Right forelimb (tissue), 1 donor: ENCODE data around the gene STOX2.
"Not testable (repeated sequence)": the region's sequence is repeated elsewhere in the genome, so short reads cannot be mapped to it uniquely, and the experiment has no call there.

Experiments used
- DNase-seq: peaks from one replicate; pipeline ENCODE4 v3.0.0-alpha.2; 2018

The STOX2 gene

DNA sequence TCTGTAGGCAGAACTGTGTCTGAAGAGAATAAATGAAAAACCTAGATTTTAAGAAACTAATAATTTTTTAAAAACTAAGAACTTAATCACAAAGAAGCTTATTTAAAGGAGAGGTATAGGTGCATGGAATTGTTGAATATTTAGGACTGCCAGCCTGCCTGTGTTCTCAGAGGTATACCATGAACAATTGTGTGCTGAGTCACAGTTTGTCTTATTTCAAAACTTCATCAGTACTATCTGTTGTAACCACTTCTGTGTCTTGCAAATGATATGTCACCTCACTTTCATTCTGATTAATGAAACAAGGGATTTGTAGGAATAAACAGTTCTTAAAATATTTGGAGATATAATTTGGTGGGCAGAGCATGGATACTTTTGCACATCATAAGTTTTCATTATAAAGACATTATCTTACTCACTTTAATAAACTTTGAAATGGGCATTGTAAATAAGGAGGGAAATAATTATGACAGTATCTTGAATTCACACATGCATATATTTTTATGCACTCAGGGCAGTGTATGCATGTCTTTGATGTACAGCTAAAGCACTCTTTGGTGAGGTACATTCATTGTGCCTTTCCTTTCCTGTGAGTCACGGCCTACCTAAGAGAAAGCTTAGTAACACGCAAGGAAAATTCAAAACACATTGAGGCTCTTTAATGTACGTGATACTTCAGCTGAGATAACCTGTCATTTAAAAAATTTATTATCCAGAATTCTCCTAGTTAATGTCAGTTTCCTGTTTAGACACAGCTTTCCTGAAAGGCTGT is 31.7 kb downstream of the STOX2 start:
- no peak for DNase-seq

GRCh38 chr4:183940864-183941263 is 35.8 kb downstream of the STOX2 start:
- DNase-seq: no peak

- no peak for DNase-seq
Measured at GRCh38 chr4:183941964-183942363, 36.9 kb downstream of the STOX2 start.

DNA sequence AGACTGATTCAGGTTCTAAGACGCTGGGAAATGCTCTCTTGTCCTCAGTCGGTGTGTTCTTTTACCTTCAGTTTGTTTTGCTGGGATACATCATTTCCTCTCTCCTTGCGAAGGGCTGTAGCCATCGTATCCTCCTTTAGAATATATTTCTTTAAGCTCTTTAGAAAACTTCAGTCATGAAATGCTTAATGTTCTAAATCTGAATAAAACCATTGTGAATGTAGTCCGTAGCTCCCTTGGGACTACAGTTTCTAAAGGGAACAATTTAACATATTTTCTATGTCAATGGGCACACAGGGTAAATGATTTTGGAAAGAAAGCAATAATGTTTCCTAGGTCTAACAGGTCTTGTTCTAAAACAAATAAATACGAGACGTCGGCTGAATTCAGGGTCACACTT is 40.6 kb downstream of the STOX2 start:
- no peak for DNase-seq

- no peak for DNase-seq
Measured at GRCh38 chr4:183950536-183950935, 45.4 kb downstream of the STOX2 start.

- DNase-seq: not testable (repeated sequence)
Measured at GRCh38 chr4:183952652-183953051, 47.5 kb downstream of the STOX2 start.

DNA sequence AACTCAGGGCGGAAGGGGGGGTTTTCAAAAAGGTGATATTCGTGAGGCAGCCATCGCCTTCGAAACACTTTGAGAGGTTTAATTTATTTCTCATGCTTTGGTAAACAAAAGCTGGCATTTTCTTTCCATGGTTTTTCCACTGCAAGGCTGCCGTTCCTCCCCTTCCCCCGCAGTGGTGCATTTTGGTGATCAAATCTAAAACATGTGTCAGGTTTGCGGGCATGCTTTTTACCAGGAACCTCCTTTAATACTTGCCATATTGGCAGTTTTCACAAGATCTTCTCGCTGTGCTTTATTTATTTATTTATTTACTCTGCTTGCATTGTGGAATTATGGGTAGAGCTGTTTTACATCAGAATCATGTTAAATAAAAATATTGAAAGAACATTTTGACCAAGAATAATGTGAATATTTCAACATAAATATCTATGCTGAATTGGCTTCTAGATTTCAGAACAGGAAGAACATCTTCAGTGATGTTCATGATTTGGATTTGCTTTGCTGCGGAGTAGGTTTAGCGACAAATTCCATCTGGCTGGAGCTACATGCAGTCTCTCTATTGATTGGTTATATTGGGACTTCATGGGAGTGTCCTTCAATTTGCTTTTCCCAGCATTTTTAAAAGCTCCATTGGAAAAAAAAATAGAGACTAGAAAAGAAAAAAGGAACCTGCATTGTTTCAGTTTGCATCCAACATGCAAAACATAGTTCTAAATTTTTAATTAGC is 54.4 kb downstream of the STOX2 start:
- no peak for DNase-seq

DNA sequence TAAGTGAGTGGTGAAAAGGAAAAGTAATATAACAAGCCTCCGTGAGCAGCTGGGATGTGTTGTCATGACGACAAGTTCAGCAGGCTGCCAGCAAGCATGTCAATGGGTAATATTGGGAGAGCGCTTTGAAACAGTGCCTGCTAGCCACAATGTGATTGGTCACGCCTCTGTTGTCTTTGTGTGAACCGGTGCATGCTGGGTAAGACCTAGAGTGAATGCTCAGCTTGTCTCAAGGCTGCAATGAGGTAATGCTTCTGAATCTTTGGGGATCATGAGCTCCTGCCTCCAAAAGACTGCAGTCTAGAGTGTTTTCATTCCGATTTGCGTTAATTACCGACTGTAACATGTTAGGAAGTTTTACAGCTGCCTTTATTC is 54.9 kb downstream of the STOX2 start:
- DNase-seq: peak; percentile 67

- no peak for DNase-seq
Measured at GRCh38 chr4:183960962-183961541, 55.9 kb downstream of the STOX2 start.

DNA sequence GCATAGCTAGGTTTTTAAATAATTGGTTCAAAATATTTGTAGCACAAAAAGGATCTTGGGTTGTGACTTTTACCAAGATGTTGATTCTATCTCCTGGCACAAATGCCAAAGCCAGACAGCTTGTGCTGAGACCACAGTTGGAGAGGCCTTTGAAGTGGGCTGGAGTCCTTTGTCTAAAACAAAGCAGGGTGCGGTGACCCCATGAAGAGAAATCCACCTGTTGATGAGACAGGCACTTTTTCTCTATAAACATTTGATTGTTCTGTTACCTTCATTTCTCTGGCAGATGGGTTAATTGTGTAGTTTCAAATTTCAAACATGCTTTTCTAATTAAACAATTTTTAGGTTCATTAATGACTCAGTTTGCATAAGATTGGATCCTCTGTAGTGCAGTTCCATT is 56.7 kb downstream of the STOX2 start:
- no peak for DNase-seq

GRCh38 chr4:183962419-183962818 is 57.3 kb downstream of the STOX2 start:
- DNase-seq: no peak

DNA sequence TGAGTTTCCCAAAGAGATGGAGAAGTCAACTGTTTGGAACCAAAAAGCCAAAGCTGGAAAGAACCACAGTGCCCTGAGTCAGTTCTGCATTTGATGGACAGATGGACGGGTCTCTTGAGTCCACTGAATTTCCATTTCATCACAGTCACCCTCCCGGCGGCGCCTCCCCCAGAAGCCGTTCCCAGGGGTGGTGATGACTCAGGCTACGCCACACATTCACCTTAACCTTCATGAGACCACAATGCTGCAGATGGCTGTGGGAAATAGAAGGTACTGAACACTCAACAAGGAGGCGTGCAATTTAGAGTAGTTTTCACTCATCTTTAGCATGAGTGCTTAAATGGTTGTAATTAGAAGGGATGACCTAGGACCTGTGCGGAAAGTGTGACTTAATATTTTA is 61.3 kb downstream of the STOX2 start:
- DNase-seq: no peak

DNA sequence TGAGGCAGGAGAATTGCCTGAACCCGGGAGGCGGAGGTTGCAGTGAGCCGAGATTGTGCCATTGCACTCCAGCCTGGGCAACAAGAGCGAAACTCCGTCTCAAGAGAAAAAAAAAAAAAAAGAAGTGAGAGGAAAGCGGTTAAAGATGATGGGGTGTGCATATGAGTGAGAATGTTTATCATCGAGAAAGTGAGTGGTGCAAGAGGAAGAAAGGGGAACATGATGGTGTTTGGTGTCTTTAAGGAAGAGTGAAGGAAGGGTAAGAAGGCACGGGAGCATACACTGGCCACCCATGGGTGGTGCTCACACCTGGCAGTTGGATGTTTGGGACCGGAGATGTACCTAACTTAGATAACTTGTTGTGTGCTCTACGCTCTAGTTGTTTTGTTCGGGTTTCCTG is 62.2 kb downstream of the STOX2 start:
- DNase-seq: no peak

- no peak for DNase-seq
Measured at GRCh38 chr4:183968502-183968901, 63.4 kb downstream of the STOX2 start.

- DNase-seq: no peak
Measured at GRCh38 chr4:183968931-183969330, 63.8 kb downstream of the STOX2 start.

GRCh38 chr4:183969596-183969995 is 64.5 kb downstream of the STOX2 start:
- DNase-seq: no peak

DNA sequence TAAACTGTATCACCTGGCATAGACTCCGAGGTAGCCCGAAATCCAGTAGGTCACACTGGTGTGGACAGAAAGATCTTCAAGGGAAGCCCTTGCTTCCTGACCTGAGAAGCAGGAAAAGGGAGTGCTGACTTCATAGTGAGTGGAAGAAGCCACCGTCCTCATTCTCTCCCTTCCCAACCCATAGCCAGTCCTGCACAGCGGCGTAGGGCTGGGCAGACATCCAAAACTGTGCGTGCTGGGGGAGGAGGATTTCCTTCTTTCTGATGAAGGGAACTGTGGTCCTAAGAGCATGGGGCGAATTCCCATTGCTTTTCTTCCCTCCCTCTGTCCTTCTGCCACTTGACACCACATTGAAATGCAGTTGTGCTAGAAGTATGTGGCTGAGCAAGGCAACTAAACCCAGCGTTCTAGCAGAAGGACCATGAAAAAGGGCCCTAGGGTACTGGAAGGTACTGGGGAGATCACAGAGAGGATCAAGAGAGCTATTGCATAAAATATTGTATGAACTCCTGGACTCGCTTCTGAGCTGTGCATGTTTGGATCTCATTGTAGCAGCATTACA is 66.9 kb downstream of the STOX2 start:
- DNase-seq: no peak

DNA sequence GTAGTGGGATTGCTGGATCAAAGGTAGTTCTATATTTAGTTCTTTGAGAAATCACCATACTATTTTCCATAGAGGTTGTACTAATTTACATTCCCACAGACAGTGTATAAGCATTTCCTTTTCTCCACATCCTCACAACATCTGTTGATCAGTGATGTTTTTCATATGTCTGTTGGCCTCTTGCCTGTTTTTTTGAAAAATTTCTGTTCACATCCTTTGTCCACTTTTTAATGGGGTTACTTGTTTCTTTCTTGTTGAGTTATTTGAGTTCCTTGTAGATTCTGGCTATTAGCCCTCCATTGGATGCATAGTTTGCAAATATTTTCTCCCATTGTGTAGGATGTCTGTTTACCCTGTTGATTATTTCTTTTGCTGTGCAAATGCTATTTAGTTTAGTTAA is 72.6 kb downstream of the STOX2 start:
- DNase-seq: no peak

- no peak for DNase-seq
Measured at GRCh38 chr4:183984566-183984965, 79.5 kb downstream of the STOX2 start.

DNA sequence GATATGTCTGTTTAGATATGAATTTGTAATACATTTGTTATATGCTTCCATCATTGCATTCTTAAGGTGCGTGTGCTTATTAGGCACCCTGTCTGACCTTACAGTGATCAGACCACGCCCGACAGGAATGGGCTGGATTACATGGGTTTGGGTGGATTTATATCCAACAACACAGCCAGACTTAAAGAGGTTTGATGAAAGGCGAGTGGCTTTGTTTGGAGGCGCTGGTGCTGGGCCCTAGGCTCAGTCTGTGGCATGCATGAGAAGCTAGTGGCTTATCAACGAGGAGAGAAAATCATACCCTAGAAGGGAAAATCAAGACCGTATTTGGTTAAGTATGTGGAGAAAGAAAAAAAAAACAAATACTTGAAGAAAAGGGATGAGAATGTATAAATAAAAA is 80.7 kb downstream of the STOX2 start:
- no peak for DNase-seq

DNA sequence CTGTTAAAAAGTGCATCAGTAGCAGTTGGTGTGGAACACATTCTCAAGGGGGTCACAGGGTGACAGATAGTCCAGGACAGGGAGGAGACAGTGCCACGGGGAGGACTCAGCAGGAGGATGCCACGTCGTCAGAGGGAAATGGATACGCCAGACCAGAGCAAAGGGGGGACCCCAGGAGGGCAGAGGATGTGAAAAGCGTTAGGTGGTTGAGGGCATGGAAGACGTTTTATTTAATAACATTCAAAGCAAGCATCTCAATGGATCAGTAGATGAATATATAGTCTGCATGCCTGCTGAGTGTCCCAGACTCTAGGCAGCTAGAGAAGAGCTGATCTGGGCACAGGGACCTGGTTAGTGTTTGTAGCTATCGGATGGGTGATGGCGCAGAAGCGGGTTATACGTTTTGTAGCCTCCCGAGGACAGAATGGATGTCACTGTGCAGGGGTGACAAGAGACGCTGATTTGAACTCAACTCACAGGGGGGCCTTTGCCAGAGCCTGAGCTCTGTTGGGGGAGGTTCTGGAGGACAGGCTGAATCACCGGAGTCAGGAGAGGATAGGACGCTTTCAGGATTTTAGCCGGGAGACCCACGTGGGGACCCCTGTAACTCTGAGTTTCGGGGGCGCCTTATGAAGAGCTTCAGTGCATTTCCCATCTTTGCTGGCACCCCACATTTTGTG is 81.3 kb downstream of the STOX2 start:
- DNase-seq: no peak

- peak; percentile 81 for DNase-seq
Measured at GRCh38 chr4:183986971-183987946, 82.2 kb downstream of the STOX2 start.
